ENCODE results near the gene PCDH9. TPM values are rescaled to one million over a fixed set of nuclear protein-coding genes. Genes with fewer than 3 reads are reported as not detected.

The PCDH9 gene
- polyA plus RNA-seq, 1 experiment = 3.3 TPM

- no peaks in the 10 kb centered on the region for H3K27me3 ChIP-seq (ENCODE audit: control insufficient read depth, insufficient read depth, low read length)
- POLR2A ChIA-PET = no interaction called here
- no peak for TF ChIP-seq CTCF (IDR thresholded peaks at IDR 0.05; ENCODE audit: low read depth, low read length)
- peaks cover 6% of the 10 kb centered on the region; the same call in 1 of the 2 replicates for H3K9me3 ChIP-seq (ENCODE audit: control insufficient read depth, insufficient read depth, low read length)
- H3K27ac ChIP-seq (ENCODE audit: low read depth, low read length) = no peak overlapping the region
- H3K4me3 ChIP-seq (ENCODE audit: low read depth, low read length) = no peak overlapping the region
- CTCF ChIA-PET = no interaction called here
- DNase-seq (ENCODE audit: low read depth, low spot score) = no peak
Measured at GRCh38 chr13:66273011-66273410, 957.1 kb downstream of the PCDH9 start.

- CTCF ChIA-PET = no interaction called here
- POLR2A ChIA-PET = no interaction called here
Measured at GRCh38 chr13:66266761-66267160, 963.4 kb downstream of the PCDH9 start.

GRCh38 chr13:66266348-66266747 is 963.8 kb downstream of the PCDH9 start:
- TF ChIP-seq CTCF (IDR thresholded peaks at IDR 0.05; ENCODE audit: low read depth, low read length) = no peak
- H3K4me3 ChIP-seq (ENCODE audit: low read depth, low read length) = no peak overlapping the region
- CTCF ChIA-PET = no interaction called here
- H3K9me3 ChIP-seq (ENCODE audit: control insufficient read depth, insufficient read depth, low read length) = no peaks in the 10 kb centered on the region
- no peak for DNase-seq (ENCODE audit: low read depth, low spot score)
- H3K27me3 ChIP-seq (ENCODE audit: control insufficient read depth, insufficient read depth, low read length) = no peaks in the 10 kb centered on the region
- no peak overlapping the region for H3K27ac ChIP-seq (ENCODE audit: low read depth, low read length)
- POLR2A ChIA-PET = no interaction called here

More at GRCh38 chr13:66266761-66267160, 963.4 kb downstream of the PCDH9 start:
- Histone ChIP-seq H3K9me3 (ENCODE audit: control insufficient read depth, insufficient read depth, low read length) (no peaks in the 10 kb centered on the region), H3K4me3 (ENCODE audit: low read depth, low read length) (no peak overlapping the region), H3K27me3 (ENCODE audit: control insufficient read depth, insufficient read depth, low read length) (no peaks in the 10 kb centered on the region), H3K27ac (ENCODE audit: low read depth, low read length) (no peak overlapping the region)
- TF ChIP-seq CTCF (IDR thresholded peaks at IDR 0.05; ENCODE audit: low read depth, low read length) = no peak
- DNase-seq (ENCODE audit: low read depth, low spot score) = no peak

- CTCF ChIA-PET = no interaction called here
- H3K4me3 ChIP-seq (ENCODE audit: low read depth, low read length) = no peak overlapping the region
- no peaks in the 10 kb centered on the region for H3K9me3 ChIP-seq (ENCODE audit: control insufficient read depth, insufficient read depth, low read length)
- TF ChIP-seq CTCF (IDR thresholded peaks at IDR 0.05; ENCODE audit: low read depth, low read length) = no peak
- no peak overlapping the region for H3K27ac ChIP-seq (ENCODE audit: low read depth, low read length)
- no peaks in the 10 kb centered on the region for H3K27me3 ChIP-seq (ENCODE audit: control insufficient read depth, insufficient read depth, low read length)
- DNase-seq (ENCODE audit: low read depth, low spot score) = no peak
- POLR2A ChIA-PET = no interaction called here
Measured at GRCh38 chr13:66265371-66265770, 964.8 kb downstream of the PCDH9 start.

GRCh38 chr13:66264971-66265370 is 965.2 kb downstream of the PCDH9 start:
- CTCF ChIA-PET = no interaction called here
- Histone ChIP-seq H3K27me3 (ENCODE audit: control insufficient read depth, insufficient read depth, low read length) (no peaks in the 10 kb centered on the region), H3K27ac (ENCODE audit: low read depth, low read length) (no peak overlapping the region), H3K9me3 (ENCODE audit: control insufficient read depth, insufficient read depth, low read length) (no peaks in the 10 kb centered on the region), H3K4me3 (ENCODE audit: low read depth, low read length) (no peak overlapping the region)
- POLR2A ChIA-PET = no interaction called here
- no peak for TF ChIP-seq CTCF (IDR thresholded peaks at IDR 0.05; ENCODE audit: low read depth, low read length)
- DNase-seq (ENCODE audit: low read depth, low spot score) = no peak

All from AG04450 (cell line).